B cell (primary cell): ENCODE data around the gene TMEM201. TPM values are rescaled to one million over a fixed set of nuclear protein-coding genes. Genes with fewer than 3 reads are reported as not detected.
A peak's percentile ranks its signal among the peaks of the same experiment; 100 is the strongest.

ENCODE experiments used
- ATAC-seq: fragments of 200-7000 bp; cut with Tn5 transposase; one replicate; pipeline ENCODE4 v1.10.0; 2021; ENCODE audit warnings: low read depth, mild to moderate bottlenecking, moderate number of reproducible peaks, moderate library complexity
- CTCF ChIA-PET: fragments of 350-600 bp; sonication (Branson Sonifier 250); formaldehyde crosslinking; loops from one replicate; lab custom pipeline; 2021; ENCODE audit warnings: antibody characterized with exemption, inconsistent platforms; lab: Charles Lee
- POLR2A ChIA-PET: fragments of 350-600 bp; sonication (Branson Sonifier 250); formaldehyde crosslinking; loops from one replicate; lab custom pipeline; 2021; ENCODE audit warnings: antibody characterized with exemption; lab: Charles Lee
- DNase-seq: peaks from one replicate; pipeline ENCODE4 v3.0.0; 2013
- H2AFZ ChIP-seq: 2 replicates; pipeline ENCODE4 v1.6.1; 2012; ENCODE audit warnings: mild to moderate bottlenecking, low read depth, low read length; ENCODE audit not compliant: insufficient read depth, poor library complexity, severe bottlenecking
- H3K27ac ChIP-seq, 2 donors: 1 replicate in 1 of 2; 2 replicates in 1 of 2; pipeline ENCODE4 v1.5.1; 2012 to 2013; ENCODE audit warnings: low read length in 2 of 2, mild to moderate bottlenecking in 2 of 2, moderate library complexity in 1 of 2
- H3K27me3 ChIP-seq, 4 experiments: fragments of 200-600 bp in 1 of 4; sonication (generic) in 1 of 4; replicated peaks in 1 of 4; 1 replicate in 2 of 4; 2 replicates in 2 of 4; pipeline versions ENCODE4 v1.6.1 to v1.7.0; 2013 to 2016; ENCODE audit warnings: low read length in 3 of 4, mild to moderate bottlenecking in 2 of 4, mixed read lengths in 1 of 4, moderate library complexity in 1 of 4; ENCODE audit not compliant: insufficient read depth in 4 of 4, control insufficient read depth in 3 of 4; ENCODE audit errors: control extremely low read depth in 1 of 4
- H3K36me3 ChIP-seq, 2 experiments: replicated peaks in 1 of 2; 1 replicate in 1 of 2; 2 replicates in 1 of 2; pipeline versions ENCODE4 v1.6.1 to v1.7.1; 2013; ENCODE audit warnings: low read length in 1 of 2; ENCODE audit not compliant: insufficient read depth in 2 of 2, control insufficient read depth in 1 of 2; ENCODE audit errors: control extremely low read depth in 1 of 2, extremely low read depth in 1 of 2
- H3K4me1 ChIP-seq, 2 donors: fragments of 200-600 bp in 1 of 2; sonication (generic) in 1 of 2; 1 replicate in 1 of 2; 2 replicates in 1 of 2; pipeline versions ENCODE4 v1.5.1 to v1.6.1; 2013 to 2017; ENCODE audit warnings: low read length in 2 of 2; ENCODE audit not compliant: control insufficient read depth in 2 of 2, insufficient read depth in 2 of 2
- H3K4me2 ChIP-seq: replicated peaks from 2 replicates; pipeline ENCODE3; 2012; ENCODE audit warnings: mild to moderate bottlenecking, low read depth, low read length; ENCODE audit not compliant: poor library complexity, severe bottlenecking
- H3K4me3 ChIP-seq, 5 experiments: fragments of 200-600 bp in 1 of 5; sonication (generic) in 1 of 5; 1 replicate in 3 of 5; 2 replicates in 2 of 5; pipeline versions ENCODE4 v1.5.1 to v1.7.0; 2011 to 2016; ENCODE audit warnings: low read length in 4 of 5, mild to moderate bottlenecking in 4 of 5, low read depth in 2 of 5, control low read depth in 1 of 5, moderate library complexity in 1 of 5; ENCODE audit not compliant: insufficient read depth in 1 of 5; ENCODE audit errors: control extremely low read depth in 1 of 5, extremely low read depth in 1 of 5
- H3K79me2 ChIP-seq: fragments of 200-600 bp; sonication (generic); one replicate; pipeline ENCODE4 v1.6.0; 2016; ENCODE audit warnings: low read length; ENCODE audit not compliant: control insufficient read depth, insufficient read depth
- H3K9ac ChIP-seq: fragments of 200-600 bp; sonication (generic); 2 replicates; pipeline ENCODE4 v1.6.1; 2017; ENCODE audit warnings: mild to moderate bottlenecking, low read length, moderate library complexity
- H3K9me3 ChIP-seq, 3 donors: one replicate each; pipeline versions ENCODE4 v1.6.1 to v1.7.1; 2013; ENCODE audit warnings: low read length in 2 of 3; ENCODE audit not compliant: control insufficient read depth in 2 of 3, insufficient read depth in 1 of 3; ENCODE audit errors: control extremely low read depth in 1 of 3
- H4K20me1 ChIP-seq: 2 replicates; pipeline ENCODE4 v1.6.0; 2012; ENCODE audit warnings: mild to moderate bottlenecking, low read length; ENCODE audit not compliant: insufficient read depth, control insufficient read depth, poor library complexity, severe bottlenecking
- H3K27ac Mint-ChIP-seq: one replicate; pipeline ENCODE4 v1.8.0; 2021; ENCODE audit warnings: mixed read lengths
- H3K27me3 Mint-ChIP-seq: one replicate; pipeline ENCODE4 v1.8.0; 2021; ENCODE audit warnings: mixed read lengths
- H3K4me1 Mint-ChIP-seq: one replicate; pipeline ENCODE4 v1.8.0; 2021; ENCODE audit warnings: mixed read lengths
- H3K4me3 Mint-ChIP-seq: one replicate; pipeline ENCODE4 v1.8.0; 2021; ENCODE audit warnings: mixed read lengths
- H3K9me3 Mint-ChIP-seq: one replicate; pipeline ENCODE4 v1.8.0; 2022; ENCODE audit warnings: mixed read lengths; ENCODE audit not compliant: insufficient read depth
- CTCF ChIP-seq: fragments of 200-600 bp; IDR thresholded peaks from one replicate; pipeline ENCODE4 v1.8.0; 2022; ENCODE audit warnings: antibody characterized with exemption, mild to moderate bottlenecking
- EZH2 ChIP-seq: IDR thresholded peaks from 2 replicates; pipeline ENCODE4 v1.6.1; 2012; ENCODE audit warnings: borderline replicate concordance, low read depth, mild to moderate bottlenecking, moderate library complexity, low read length; ENCODE audit not compliant: insufficient read depth, poor library complexity, severe bottlenecking
- WGBS: methylation state at CpG from one replicate; pipeline ENCODE4 v1.1.5; 2013; ENCODE audit warnings: missing lambda C conversion rate; ENCODE audit not compliant: insufficient coverage; 5-methylcytosine and 5-hydroxymethylcytosine counted together
- intact Hi-C: fragments of 100-400 bp; cut with micrococcal nuclease; formaldehyde crosslinking; loops from one replicate; pipeline ENCODE4 v1.10.0; 2022
- polyA plus RNA-seq: library from polyadenylated mRNA; depleted of rRNA; stranded (reverse); fragments of >200 nt; gene quantifications from 2 replicates; pipeline ENCODE4 v1.2.3, GENCODE V29; 2012
- total RNA-seq, 2 donors: library from RNA; stranded (reverse); fragments of 120-200 nt in 1 of 2; gene quantifications; 1 replicate in 1 of 2; 2 replicates in 1 of 2; pipeline versions ENCODE4 v1.2.3 to v1.2.4, GENCODE V29; 2013 to 2022

Gene TMEM201
- total and polyA plus RNA-seq, 2 donors (not counting 1 experiment from before 2014, with no cell fraction given), result 6.5 to 9.1 TPM

- Mint-ChIP-seq H3K4me1 (peaks cover 81% of the 10 kb centered on the region), H3K27me3 (no peaks in the 10 kb centered on the region), H3K4me3 (peak overlapping the region; percentile 57), H3K9me3 (no peaks in the 10 kb centered on the region), H3K27ac (peak overlapping the region; percentile 83)
- H3K36me3 ChIP-seq, result peaks cover 2 to 31% of the 10 kb centered on the region in 2 experiments
- WGBS, result no CpG with 5 or more reads among the region's 4 CpGs
- intact Hi-C loops, result loop anchor here (5.0 kb wide), 1 partner anchor 41 kb away; no protein-coding TSS in a partner anchor
- H3K27me3 ChIP-seq, result no peaks in the 10 kb centered on the region
- H3K9me3 ChIP-seq, result no peaks in the 10 kb centered on the region
- ChIA-PET CTCF (interaction anchor here (0.5 to 10.6 kb wide), 7 partner anchors 9 to 71 kb away, joined by 3 to 231 read pairs (median 5); no protein-coding TSS in a partner anchor), POLR2A (interaction anchor here (0.5 to 1.3 kb wide), 7 partner anchors 9 to 1287 kb away, joined by 3 to 13 read pairs (median 4); no protein-coding TSS in a partner anchor)
- TF ChIP-seq EZH2 (no peak), CTCF (no peak)
- H4K20me1 ChIP-seq, result peaks cover 95% of the 10 kb centered on the region
- peaks cover 60 to 74% of the 10 kb centered on the region in 2 donors for H3K4me1 ChIP-seq
- no peak overlapping the region for H3K9ac ChIP-seq
- H2AFZ ChIP-seq, result no peak overlapping the region
- DNase-seq (peak; percentile 37), ATAC-seq (no peak)
- peak overlapping the region; percentile 1 to 82 for H3K27ac ChIP-seq
- peaks cover 95% of the 10 kb centered on the region for H3K79me2 ChIP-seq
- peak overlapping the region; percentile 30 for H3K4me2 ChIP-seq
- H3K4me3 ChIP-seq, result no peak overlapping the region
Observed at GRCh38 chr1:9658199-9658598, 69.5 kb downstream of the TMEM201 start.

GRCh38 chr1:9659328-9659727 lies 70.6 kb downstream of the TMEM201 start:
- no peak overlapping the region for H3K9ac ChIP-seq
- ChIA-PET POLR2A (no interaction called here), CTCF (interaction anchor here (1.0 to 10.6 kb wide), 5 partner anchors 16 to 44 kb away, joined by 3 to 231 read pairs (median 5); no protein-coding TSS in a partner anchor)
- peaks cover 2 to 30% of the 10 kb centered on the region in 2 experiments for H3K36me3 ChIP-seq
- no peak overlapping the region for H2AFZ ChIP-seq
- no peak overlapping the region for H3K4me3 ChIP-seq
- TF ChIP-seq CTCF (no peak), EZH2 (no peak)
- peak overlapping the region in 1 of 2 donors; percentile 0 for H3K27ac ChIP-seq
- Mint-ChIP-seq H3K9me3 (no peaks in the 10 kb centered on the region), H3K27ac (peak overlapping the region; percentile 82), H3K4me3 (no peak overlapping the region), H3K27me3 (no peaks in the 10 kb centered on the region), H3K4me1 (peaks cover 74% of the 10 kb centered on the region)
- no peak for ATAC-seq
- H3K4me2 ChIP-seq, result no peak overlapping the region
- DNase-seq, result no peak
- H3K79me2 ChIP-seq, result peaks cover 96% of the 10 kb centered on the region
- no peaks in the 10 kb centered on the region for H3K9me3 ChIP-seq
- intact Hi-C loops, result loop anchor here (5.0 kb wide), 1 partner anchor 42 kb away; no protein-coding TSS in a partner anchor
- H3K27me3 ChIP-seq, result no peaks in the 10 kb centered on the region
- H3K4me1 ChIP-seq, result peaks cover 49 to 66% of the 10 kb centered on the region in 2 donors
- WGBS, result 100% methylated on average over 2 of the region's 5 CpGs
- peaks cover 89% of the 10 kb centered on the region for H4K20me1 ChIP-seq
